Caco-2 (cell line): ENCODE data around the gene ADGRV1. TPM values are rescaled to one million over a fixed set of nuclear protein-coding genes. Genes with fewer than 3 reads are reported as not detected.

Experiments
- BruUV-seq: library from RNA; stranded (reverse); fragments of 400-500 nt; replicated peaks from 2 replicates; lab custom pipeline; 2021; lab: Mats Ljungman, UMichigan
- CTCF ChIA-PET: fragments of 300-600 bp; sonication (Branson Sonifier 250); formaldehyde crosslinking; loops from one replicate; lab custom pipeline; 2022; ENCODE audit warnings: antibody characterized with exemption; lab: Charles Lee
- POLR2A ChIA-PET: fragments of 300-600 bp; sonication (Branson Sonifier 250); formaldehyde crosslinking; loops from one replicate; lab custom pipeline; 2022; ENCODE audit warnings: antibody characterized with exemption; lab: Charles Lee
- DNase-seq, 2 experiments: peaks; one replicate each; pipeline versions ENCODE4 v3.0.0 to v3.0.0-alpha.2; 2020 to 2022
- H3K27me3 ChIP-seq: replicated peaks from 2 replicates; pipeline ENCODE4 v1.6.0; 2011; ENCODE audit warnings: low read length; ENCODE audit not compliant: control insufficient read depth, insufficient read depth
- H3K36me3 ChIP-seq: 2 replicates; pipeline ENCODE4 v1.5.1; 2011; ENCODE audit warnings: low read length; ENCODE audit not compliant: control insufficient read depth, insufficient read depth
- H3K4me1 ChIP-seq: fragments of 250-450 bp; sonication (Bioruptor Pico); 2 replicates; pipeline ENCODE4 v1.5.1; 2020; ENCODE audit warnings: mild to moderate bottlenecking
- H3K4me3 ChIP-seq: 2 replicates; pipeline ENCODE4 v1.5.1; 2011; ENCODE audit warnings: low read depth, mild to moderate bottlenecking, control low read depth, low read length
- H3K9me3 ChIP-seq: fragments of 250-450 bp; sonication (Bioruptor Pico); 2 replicates; pipeline ENCODE4 v1.5.1; 2020; ENCODE audit warnings: mild to moderate bottlenecking, moderate library complexity
- H3K27ac Mint-ChIP-seq: one replicate; pipeline ENCODE4 v1.8.0; 2022; ENCODE audit warnings: mixed read lengths; ENCODE audit not compliant: unreplicated experiment
- H3K27me3 Mint-ChIP-seq: one replicate; pipeline ENCODE4 v1.8.0; 2022; ENCODE audit warnings: mixed read lengths; ENCODE audit not compliant: insufficient read depth, unreplicated experiment
- H3K36me3 Mint-ChIP-seq: one replicate; pipeline ENCODE4 v1.8.0; 2022; ENCODE audit warnings: mild to moderate bottlenecking, mixed read lengths; ENCODE audit not compliant: insufficient read depth, unreplicated experiment
- H3K4me1 Mint-ChIP-seq: one replicate; pipeline ENCODE4 v1.8.0; 2022; ENCODE audit warnings: low read depth, mixed read lengths; ENCODE audit not compliant: unreplicated experiment
- H3K4me3 Mint-ChIP-seq: one replicate; pipeline ENCODE4 v1.8.0; 2022; ENCODE audit warnings: mild to moderate bottlenecking, moderate library complexity, mixed read lengths; ENCODE audit not compliant: unreplicated experiment
- H3K9me3 Mint-ChIP-seq: one replicate; pipeline ENCODE4 v1.8.0; 2022; ENCODE audit warnings: mixed read lengths; ENCODE audit not compliant: unreplicated experiment
- intact Hi-C: fragments of 100-400 bp; cut with micrococcal nuclease; formaldehyde crosslinking; loops from one replicate; pipeline ENCODE4 v1.10.0; 2022; ENCODE audit not compliant: unreplicated experiment
- total RNA-seq: library from RNA; stranded (reverse); gene quantifications from 2 replicates; pipeline ENCODE4 v1.2.3, GENCODE V29; 2022
- TF ChIP-seq, protein P1 (sequence below), 2 experiments: fragments of 200-600 bp in 1 of 2; IDR thresholded peaks; 1 replicate in 1 of 2; 2 replicates in 1 of 2; pipeline versions ENCODE4 v1.5.1 to v1.8.0; 2011 to 2022; ENCODE audit warnings: antibody characterized with exemption in 1 of 2, control low read depth in 1 of 2, inconsistent platforms in 1 of 2, low read depth in 1 of 2, low read length in 1 of 2, mild to moderate bottlenecking in 1 of 2, moderate library complexity in 1 of 2; ENCODE audit not compliant: insufficient read depth in 1 of 2, severe bottlenecking in 1 of 2, unreplicated experiment in 1 of 2

The ADGRV1 gene
- total RNA-seq, 1 experiment from 2014 or later, result 23.2 TPM

DNA sequence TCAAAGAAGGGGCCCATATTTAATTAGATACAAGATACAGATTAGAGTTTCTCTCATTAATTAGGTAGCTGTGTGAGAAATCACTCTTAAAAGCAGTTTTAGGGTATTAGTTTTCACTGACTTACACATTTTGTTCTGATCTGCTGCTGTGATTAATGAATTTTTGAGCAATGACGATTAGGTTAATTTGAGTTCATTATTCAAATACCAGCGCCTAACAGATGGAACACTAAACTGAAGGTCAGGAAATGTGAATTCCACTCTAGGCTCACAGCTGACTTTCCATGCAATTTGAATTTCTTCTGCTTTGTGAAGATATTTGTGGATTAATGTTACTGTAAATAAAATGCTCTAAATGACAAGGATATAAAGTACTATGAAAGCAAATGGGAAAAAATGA is 380.6 kb downstream of the ADGRV1 start:
- no peak overlapping the region for H3K4me3 Mint-ChIP-seq
- Histone ChIP-seq H3K9me3 (no peaks in the 10 kb centered on the region), H3K27me3 (no peaks in the 10 kb centered on the region), H3K36me3 (no peaks in the 10 kb centered on the region), H3K4me1 (peaks cover 24% of the 10 kb centered on the region), H3K4me3 (no peak overlapping the region)
- intact Hi-C loops, result no loop called here
- peaks cover 29% of the 10 kb centered on the region for H3K4me1 Mint-ChIP-seq
- H3K27ac Mint-ChIP-seq, result no peak overlapping the region
- H3K36me3 Mint-ChIP-seq, result no peaks in the 10 kb centered on the region
- no peak for DNase-seq
- TF ChIP-seq, protein P1, sequence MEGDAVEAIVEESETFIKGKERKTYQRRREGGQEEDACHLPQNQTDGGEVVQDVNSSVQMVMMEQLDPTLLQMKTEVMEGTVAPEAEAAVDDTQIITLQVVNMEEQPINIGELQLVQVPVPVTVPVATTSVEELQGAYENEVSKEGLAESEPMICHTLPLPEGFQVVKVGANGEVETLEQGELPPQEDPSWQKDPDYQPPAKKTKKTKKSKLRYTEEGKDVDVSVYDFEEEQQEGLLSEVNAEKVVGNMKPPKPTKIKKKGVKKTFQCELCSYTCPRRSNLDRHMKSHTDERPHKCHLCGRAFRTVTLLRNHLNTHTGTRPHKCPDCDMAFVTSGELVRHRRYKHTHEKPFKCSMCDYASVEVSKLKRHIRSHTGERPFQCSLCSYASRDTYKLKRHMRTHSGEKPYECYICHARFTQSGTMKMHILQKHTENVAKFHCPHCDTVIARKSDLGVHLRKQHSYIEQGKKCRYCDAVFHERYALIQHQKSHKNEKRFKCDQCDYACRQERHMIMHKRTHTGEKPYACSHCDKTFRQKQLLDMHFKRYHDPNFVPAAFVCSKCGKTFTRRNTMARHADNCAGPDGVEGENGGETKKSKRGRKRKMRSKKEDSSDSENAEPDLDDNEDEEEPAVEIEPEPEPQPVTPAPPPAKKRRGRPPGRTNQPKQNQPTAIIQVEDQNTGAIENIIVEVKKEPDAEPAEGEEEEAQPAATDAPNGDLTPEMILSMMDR (IDR thresholded peaks at IDR 0.05; ENCODE audit: insufficient read depth in 1 of 2, low read depth in 1 of 2, low read length in 1 of 2, severe bottlenecking in 1 of 2, unreplicated experiment in 1 of 2), result no peak
- POLR2A ChIA-PET, result no interaction called here
- BruUV-seq, result no TSS peak
- H3K9me3 Mint-ChIP-seq, result peaks cover 12% of the 10 kb centered on the region
- H3K27me3 Mint-ChIP-seq, result no peaks in the 10 kb centered on the region
- CTCF ChIA-PET, result no interaction called here

DNA sequence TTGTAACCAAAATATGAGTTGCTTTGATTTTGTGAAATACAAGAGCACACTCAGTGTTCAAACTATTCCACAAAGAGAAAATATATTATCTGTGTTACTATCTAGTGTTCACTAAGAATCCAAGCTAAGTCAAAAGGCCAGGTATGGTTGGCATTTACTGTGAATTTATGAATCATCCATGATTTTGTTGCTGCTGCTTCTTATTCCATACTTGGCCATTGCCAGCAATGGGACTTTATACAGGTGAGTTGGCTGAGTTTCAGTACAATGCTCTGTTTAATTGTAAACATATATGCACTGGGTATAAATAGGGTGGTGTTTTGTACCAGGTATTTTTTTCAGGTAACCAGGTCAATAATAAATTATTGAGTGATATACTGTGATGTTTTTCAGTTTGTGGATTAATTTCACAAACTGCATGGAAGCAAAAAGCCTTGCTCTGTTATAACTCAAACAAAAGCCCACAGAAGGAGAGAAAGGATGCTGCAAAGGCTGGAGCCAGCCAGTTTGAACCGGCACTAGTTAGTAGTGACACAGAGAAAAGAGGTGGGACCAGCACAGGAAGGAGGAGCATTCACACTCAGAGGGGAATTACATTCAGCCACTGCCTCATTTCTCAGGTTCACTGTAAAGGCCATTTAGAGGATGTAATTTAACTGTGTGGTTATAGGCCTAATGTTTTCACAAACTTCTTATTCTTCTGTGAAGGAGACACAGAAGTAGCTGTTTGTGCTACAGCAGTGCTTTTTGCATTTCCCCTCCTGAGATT is 381.8 kb downstream of the ADGRV1 start:
- TF ChIP-seq, protein P1 (IDR thresholded peaks at IDR 0.05; ENCODE audit: insufficient read depth in 1 of 2, low read depth in 1 of 2, low read length in 1 of 2, severe bottlenecking in 1 of 2, unreplicated experiment in 1 of 2), result no peak
- no peaks in the 10 kb centered on the region for H3K36me3 Mint-ChIP-seq
- intact Hi-C loops, result no loop called here
- Histone ChIP-seq H3K27me3 (no peaks in the 10 kb centered on the region), H3K4me1 (peaks cover 15% of the 10 kb centered on the region), H3K9me3 (no peaks in the 10 kb centered on the region), H3K36me3 (no peaks in the 10 kb centered on the region), H3K4me3 (no peak overlapping the region)
- peaks cover 22% of the 10 kb centered on the region for H3K4me1 Mint-ChIP-seq
- peak in 1 of 2 experiments; percentile 22 for DNase-seq
- H3K4me3 Mint-ChIP-seq, result no peak overlapping the region
- no TSS peak for BruUV-seq
- ChIA-PET CTCF (no interaction called here), POLR2A (no interaction called here)
- H3K27me3 Mint-ChIP-seq, result no peaks in the 10 kb centered on the region
- peak overlapping the region; percentile 15 for H3K27ac Mint-ChIP-seq
- H3K9me3 Mint-ChIP-seq, result peaks cover 16% of the 10 kb centered on the region

DNA sequence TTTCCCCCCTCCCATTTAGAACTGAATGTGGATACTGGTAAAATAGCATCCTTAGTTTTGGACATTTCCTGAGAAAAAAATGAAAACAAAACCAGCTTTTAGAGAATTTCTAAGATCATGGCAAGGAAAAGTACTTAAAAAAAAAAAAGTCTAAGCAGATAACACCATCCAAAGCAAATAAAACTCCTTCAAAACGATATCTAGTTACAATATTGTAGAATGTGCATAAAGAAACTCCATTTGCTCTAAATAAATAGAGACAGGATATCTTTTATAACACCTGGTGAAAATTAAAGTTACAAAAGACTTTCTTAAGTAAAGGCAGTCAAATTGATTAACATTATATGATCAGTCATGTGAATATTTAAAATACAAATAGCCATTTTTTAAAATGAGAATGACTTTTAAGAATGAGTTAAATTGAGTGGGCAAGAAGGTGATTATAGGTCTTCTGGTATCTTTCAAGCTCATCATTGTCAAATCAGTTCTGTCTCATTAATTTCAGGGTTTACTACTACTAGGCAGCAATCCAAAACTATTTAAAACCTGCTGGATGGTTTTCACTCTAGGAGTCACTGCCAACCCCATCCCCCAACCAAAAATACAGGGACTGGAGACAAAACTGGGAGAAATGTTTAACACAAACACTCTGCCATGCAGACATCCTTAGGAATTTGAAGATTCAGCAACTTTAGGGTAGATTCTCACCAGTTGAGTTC is 382.6 kb downstream of the ADGRV1 start:
- Histone ChIP-seq H3K4me1 (peaks cover 15% of the 10 kb centered on the region), H3K9me3 (no peaks in the 10 kb centered on the region), H3K4me3 (no peak overlapping the region), H3K27me3 (no peaks in the 10 kb centered on the region), H3K36me3 (no peaks in the 10 kb centered on the region)
- Mint-ChIP-seq H3K36me3 (no peaks in the 10 kb centered on the region), H3K9me3 (peaks cover 23% of the 10 kb centered on the region), H3K27ac (no peak overlapping the region), H3K4me1 (peaks cover 22% of the 10 kb centered on the region), H3K27me3 (no peaks in the 10 kb centered on the region), H3K4me3 (no peak overlapping the region)
- POLR2A ChIA-PET, result no interaction called here
- intact Hi-C loops, result no loop called here
- TF ChIP-seq, protein P1 (IDR thresholded peaks at IDR 0.05; ENCODE audit: insufficient read depth in 1 of 2, low read depth in 1 of 2, low read length in 1 of 2, severe bottlenecking in 1 of 2, unreplicated experiment in 1 of 2), result no peak
- DNase-seq, result no peak
- BruUV-seq, result no TSS peak
- CTCF ChIA-PET, result interaction anchor here (1.0 kb wide), 1 partner anchor 9 kb away, joined by 3 read pairs; no protein-coding TSS in a partner anchor
